A549 treated with DMSO at 1 μM for 4 hours (cell line): ENCODE measurements around the gene RSU1. TPM values are rescaled to one million over a fixed set of nuclear protein-coding genes. Genes with fewer than 3 reads are reported as not detected.

ENCODE experiments used
- total RNA-seq: library from RNA; stranded (reverse); fragments of 200-300 nt; extraction: Qiagen RNA extraction; gene quantifications from 5 replicates; pipeline ENCODE4 v1.2.3, GENCODE V29; 2022; ENCODE audit warnings: low read depth

Gene RSU1
- 75.9 to 91.6 TPM (median 88.2 TPM) in 5 replicates for total RNA-seq

DNA sequence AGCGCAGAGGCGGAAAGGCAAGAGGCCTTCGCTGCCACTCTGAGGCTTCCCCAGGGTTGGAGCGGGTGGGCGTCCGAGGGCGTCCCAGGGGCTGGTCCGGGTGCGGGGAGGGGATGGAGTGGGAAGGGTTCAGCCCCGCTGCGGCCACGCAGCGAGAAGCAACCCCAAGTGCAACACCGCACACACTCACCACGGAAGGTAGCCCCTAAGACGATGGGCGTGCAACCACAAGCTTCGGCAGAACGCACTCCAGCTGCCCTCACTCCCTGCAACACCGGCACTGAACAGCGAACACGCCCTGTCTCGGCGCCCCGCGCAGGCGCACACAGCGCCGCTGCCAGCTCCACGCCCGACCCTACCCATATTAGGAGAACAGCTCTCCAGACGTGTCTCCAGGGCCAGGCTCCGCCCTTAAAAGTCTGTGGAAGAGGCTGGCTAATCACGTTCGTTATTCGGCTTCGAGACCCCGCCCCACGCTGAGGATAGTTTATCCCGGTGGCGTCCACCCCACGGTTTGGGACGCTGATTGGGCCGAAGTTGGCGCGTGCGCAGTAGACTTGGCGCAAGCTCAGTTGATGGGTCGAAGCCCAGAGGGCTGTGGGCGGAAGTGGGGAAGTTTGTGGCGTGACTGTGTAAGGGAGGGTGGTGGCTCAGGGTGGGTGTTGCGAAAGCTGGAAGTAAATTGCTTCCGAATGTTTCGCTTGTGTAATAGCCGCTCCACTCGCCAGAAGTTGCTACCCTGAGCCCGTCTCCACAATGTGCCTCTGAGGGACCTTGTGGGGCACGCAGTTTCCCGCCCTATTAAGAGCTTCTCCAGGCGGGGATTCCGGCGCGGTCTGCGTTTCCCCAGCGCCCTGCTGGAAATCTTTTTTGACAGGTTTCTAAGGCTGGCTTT lies at the start of gene RSU1:
Gene RSU1 (minus strand): TSS at position 300 of the 895 bp plus-strand sequence. CDS start 343 bp downstream, outside the sequence.

